ENCODE results near the gene PTPRD.
"Not testable (repeated sequence)": the region's sequence is repeated elsewhere in the genome, so short reads cannot be mapped to it uniquely, and the experiment has no call there.

The PTPRD gene

DNA sequence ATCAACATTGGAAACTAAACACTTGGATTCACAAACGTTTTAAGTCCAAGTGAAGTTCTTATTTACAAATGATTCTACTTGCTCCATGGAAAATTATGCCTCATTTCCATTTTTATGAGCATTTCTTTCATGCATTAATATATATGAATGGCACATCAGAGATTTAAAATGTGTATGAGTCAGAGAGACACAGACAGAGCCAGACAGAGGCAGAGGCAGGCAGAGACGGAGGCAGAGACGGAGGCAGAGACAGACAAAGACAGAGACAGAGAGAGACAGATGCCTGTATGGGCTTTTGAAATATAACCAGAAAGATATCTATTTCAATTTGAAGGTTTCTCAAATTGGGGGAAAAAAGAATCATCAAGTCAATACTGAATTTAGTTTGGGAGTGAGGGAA, 649.0 kb downstream of the PTPRD start:
- DNase-seq (ENCODE audit: low spot score) = no peak

- no peak for DNase-seq (ENCODE audit: low spot score)
Observed at GRCh38 chr9:9961934-9962333, 650.9 kb downstream of the PTPRD start.

DNA sequence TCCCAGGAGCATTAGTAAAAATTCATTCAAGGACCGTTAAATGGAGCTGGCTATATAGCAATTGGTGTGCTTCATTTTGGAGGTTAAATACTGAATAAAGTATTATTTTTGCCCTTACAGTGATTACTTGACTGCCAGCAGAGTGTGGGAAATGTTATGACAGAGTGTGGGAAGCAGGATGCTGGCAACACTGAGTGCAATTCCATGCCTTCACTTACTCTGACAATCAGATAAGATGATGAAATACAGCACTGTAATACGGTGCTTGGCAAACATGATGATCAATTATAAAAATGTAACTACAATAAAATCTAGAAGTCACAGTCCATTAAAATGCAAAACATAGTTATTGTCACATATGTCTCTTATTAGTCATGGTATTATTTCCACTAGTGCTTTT, 651.3 kb downstream of the PTPRD start:
- DNase-seq (ENCODE audit: low spot score) = no peak

- DNase-seq (ENCODE audit: low spot score) = no peak
Observed at GRCh38 chr9:9951556-9952160, 661.1 kb downstream of the PTPRD start.

DNA sequence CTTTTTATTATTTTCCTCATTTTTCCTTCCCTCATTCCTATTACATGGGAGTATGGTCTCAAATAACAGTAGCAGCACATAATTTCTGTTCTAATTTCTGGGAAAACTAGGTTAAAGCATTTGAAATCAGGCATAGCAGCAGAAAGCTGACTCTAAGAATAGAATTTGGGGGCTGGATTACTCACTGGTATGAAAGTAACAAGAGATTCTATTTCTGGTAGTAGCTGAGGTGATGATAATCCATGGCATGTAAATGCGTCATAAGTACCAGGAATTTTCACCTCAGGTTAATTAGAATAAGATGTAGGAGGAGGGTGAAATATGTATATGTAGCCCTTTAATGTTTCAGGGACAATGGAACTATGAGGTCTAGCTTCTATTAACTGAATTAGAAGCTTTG, 662.0 kb downstream of the PTPRD start:
- DNase-seq (ENCODE audit: low spot score) = no peak

- DNase-seq (ENCODE audit: low spot score) = no peak
Observed at GRCh38 chr9:9949978-9950377, 662.8 kb downstream of the PTPRD start.

GRCh38 chr9:9949368-9949767, 663.4 kb downstream of the PTPRD start:
- no peak for DNase-seq (ENCODE audit: low spot score)

- no peak for DNase-seq (ENCODE audit: low spot score)
Observed at GRCh38 chr9:9945966-9946365, 666.8 kb downstream of the PTPRD start.

- DNase-seq (ENCODE audit: low spot score) = peak; percentile 41
Observed at GRCh38 chr9:9942764-9943424, 669.9 kb downstream of the PTPRD start.

DNA sequence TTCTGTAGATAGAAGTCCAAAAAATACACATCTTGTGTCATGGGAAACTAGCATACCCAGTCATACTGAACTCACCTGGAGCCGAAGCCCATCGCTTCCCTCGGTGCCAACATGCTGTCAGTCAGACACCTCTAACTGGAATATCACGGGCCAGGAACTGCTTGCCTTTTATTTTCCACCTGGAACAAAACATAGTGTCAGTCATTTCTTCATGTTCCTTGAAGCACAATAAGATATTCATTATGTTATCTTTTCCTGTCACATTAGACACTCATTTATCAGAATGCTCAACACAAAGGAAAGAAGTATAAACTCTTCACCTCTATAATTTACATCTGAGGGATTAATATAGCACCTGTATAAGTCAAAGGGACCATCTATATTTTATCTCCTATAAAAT, 674.4 kb downstream of the PTPRD start:
- DNase-seq (ENCODE audit: low spot score) = no peak

- DNase-seq (ENCODE audit: low spot score) = not testable (repeated sequence)
Observed at GRCh38 chr9:9931464-9931863, 681.3 kb downstream of the PTPRD start.

- DNase-seq (ENCODE audit: low spot score) = no peak
Observed at GRCh38 chr9:9924376-9924775, 688.4 kb downstream of the PTPRD start.

GRCh38 chr9:9921805-9922204, 691.0 kb downstream of the PTPRD start:
- DNase-seq (ENCODE audit: low spot score) = no peak

GRCh38 chr9:9920425-9921060, 692.3 kb downstream of the PTPRD start:
- no peak for DNase-seq (ENCODE audit: low spot score)

GRCh38 chr9:9919174-9919775, 693.5 kb downstream of the PTPRD start:
- DNase-seq (ENCODE audit: low spot score) = no peak

- no peak for DNase-seq (ENCODE audit: low spot score)
Observed at GRCh38 chr9:9917400-9917799, 695.4 kb downstream of the PTPRD start.

- no peak for DNase-seq (ENCODE audit: low spot score)
Observed at GRCh38 chr9:9914174-9914573, 698.6 kb downstream of the PTPRD start.

DNA sequence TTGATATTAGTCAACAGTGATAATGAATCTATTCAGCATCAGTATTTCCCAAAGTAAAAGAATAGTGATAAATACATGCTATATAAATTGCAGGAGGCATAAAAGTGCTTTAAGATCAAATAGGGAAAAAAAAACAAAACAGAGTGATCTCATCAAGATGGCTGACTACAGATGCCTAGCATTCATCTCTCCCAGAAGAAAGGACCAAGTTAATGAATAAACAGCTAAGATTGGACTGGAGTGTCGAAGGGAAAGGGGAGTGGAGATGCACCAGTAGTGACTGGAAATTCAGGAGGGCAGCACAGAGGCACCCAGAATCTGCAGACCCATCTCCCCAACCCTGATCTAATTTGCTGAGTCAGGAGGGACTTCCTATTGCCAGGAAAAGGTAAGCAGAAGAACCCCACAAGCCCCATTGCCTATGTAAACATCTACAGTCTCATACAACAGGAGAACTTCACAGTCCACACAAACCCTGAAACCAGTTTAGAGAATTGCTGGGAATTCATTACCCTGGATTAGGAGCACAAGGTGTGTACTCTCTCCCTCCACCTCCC, 699.4 kb downstream of the PTPRD start:
- no peak for DNase-seq (ENCODE audit: low spot score)

GRCh38 chr9:9912459-9912858, 700.3 kb downstream of the PTPRD start:
- DNase-seq (ENCODE audit: low spot score) = no peak

- no peak for DNase-seq (ENCODE audit: low spot score)
Observed at GRCh38 chr9:9905736-9906135, 707.1 kb downstream of the PTPRD start.

GRCh38 chr9:9904041-9904440, 708.8 kb downstream of the PTPRD start:
- no peak for DNase-seq (ENCODE audit: low spot score)

- DNase-seq (ENCODE audit: low spot score) = no peak
Observed at GRCh38 chr9:9901624-9902023, 711.2 kb downstream of the PTPRD start.

DNA sequence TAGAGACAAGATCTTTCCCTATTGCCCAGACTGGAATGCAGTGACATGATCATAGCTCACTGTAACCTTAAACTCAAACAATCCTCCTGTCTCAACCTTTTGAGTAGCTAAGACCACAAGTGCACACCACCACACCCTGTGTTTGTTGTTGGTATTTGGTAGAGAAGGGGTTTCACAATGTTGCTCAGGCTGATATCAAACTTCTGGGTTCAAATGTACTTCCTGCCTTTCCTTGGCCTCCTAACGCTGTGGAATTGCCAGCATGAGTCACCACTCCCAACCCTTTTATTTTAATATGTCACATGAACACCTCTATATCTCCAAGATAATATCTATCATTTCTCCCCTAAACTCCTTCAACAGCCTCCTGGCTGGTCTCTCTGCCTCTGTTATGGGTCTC, 719.0 kb downstream of the PTPRD start:
- no peak for DNase-seq (ENCODE audit: low spot score)

All from GM03348 (cell line).